ENCODE data around the gene DLGAP1.
"Not testable (repeated sequence)": the region's sequence is repeated elsewhere in the genome, so short reads cannot be mapped to it uniquely, and the experiment has no call there.

The DLGAP1 gene

DNA sequence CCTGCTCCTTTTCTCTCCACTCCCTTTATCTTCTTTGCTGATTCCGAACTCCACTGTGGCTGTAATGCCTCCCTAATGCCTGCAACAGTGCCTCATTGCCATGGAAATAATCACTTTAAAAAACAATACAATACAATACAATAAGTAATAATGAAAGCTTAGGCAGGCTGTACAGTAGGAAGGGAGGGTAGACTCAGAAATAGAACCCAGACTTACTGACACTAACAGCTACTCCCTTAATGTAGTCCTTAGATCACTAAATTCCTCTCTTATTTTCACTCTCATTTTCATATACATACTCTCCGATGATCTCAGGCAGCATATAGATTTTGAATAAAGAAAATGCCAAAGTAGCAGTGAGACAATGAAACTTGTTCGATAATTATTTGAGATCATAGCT is 70.2 kb downstream of the DLGAP1 start:
- DNase-seq: no peak

DNA sequence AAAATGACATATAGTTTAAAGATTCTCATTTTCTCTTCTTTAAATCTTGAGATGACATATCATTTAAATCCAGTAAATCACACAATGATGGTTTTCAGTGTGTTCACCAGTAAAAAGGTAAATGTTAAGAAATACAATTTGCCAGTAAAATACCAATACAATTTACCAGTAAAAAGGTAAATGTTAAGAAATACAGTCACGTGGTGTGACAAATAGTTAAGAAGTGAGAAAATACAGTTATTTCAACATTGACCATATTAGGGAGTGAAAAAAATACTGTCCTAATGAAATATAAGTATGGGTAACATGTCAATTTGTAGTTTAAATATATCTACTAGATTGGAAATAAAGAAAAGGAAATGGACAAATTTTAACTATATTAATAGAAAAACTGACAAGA is 80.5 kb downstream of the DLGAP1 start:
- DNase-seq: no peak

DNA sequence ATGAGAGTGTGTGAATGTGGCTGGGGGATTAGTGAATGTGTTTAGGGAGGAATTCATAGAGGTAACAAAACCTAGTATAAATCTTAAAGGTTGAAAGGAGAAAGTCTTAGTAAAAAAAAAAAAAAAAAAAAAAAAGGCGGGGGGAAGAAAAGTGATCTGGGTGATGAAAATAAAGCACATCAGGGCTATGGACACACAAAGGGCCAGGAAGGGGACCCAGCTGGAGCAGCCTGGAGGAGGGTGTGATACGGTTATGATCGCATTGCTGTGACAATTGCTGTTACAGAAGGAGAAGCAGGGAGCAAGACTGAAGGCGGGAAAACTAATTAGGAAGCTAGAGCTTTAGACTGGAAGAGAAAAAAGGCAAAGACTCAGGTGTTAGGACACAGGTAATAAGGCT is 85.4 kb downstream of the DLGAP1 start:
- no peak for DNase-seq

DNA sequence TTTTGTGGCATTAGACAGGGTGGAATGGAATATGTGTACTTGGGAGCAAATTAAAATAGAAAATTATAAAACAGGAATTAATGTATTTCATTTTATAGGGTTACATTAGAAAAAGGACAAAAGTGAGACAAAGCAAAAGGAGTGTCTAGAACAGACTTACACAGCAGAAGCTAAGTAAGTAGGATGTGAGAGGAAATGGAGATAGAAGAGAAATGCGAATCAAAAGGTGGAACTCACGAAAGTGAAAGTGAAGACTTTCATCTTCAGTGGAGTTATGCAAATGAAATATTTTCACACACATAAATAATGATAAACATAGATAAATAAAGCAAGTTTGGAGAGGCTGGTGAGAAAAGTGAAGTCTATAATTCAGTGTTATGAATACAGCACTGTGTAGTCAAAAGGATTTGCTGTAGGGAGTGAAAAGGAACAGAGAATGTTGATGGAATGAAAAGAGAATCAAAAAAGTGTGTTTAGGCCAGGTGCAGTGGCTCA is 94.8 kb downstream of the DLGAP1 start:
- no peak for DNase-seq

DNA sequence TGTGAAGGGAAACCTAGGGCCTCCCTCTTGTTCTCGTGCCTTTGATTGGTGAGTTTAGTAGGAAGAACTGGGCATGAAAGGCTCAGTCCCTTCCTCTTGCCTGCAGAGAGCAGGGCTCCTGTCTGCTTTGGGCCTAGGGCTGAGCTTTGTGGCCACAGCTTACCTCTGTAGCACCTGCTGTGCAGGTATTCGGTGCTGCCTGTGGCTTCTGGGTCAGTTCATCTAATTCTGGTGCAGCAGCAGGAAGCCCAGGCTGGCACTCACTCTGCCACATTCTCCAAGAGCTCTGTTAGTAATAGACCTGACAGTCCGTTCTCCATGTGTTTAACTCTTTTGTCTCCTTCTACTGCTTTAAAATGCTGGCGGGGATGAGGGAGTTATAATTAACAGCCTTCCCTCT is 96.5 kb downstream of the DLGAP1 start:
- DNase-seq: no peak

DNA sequence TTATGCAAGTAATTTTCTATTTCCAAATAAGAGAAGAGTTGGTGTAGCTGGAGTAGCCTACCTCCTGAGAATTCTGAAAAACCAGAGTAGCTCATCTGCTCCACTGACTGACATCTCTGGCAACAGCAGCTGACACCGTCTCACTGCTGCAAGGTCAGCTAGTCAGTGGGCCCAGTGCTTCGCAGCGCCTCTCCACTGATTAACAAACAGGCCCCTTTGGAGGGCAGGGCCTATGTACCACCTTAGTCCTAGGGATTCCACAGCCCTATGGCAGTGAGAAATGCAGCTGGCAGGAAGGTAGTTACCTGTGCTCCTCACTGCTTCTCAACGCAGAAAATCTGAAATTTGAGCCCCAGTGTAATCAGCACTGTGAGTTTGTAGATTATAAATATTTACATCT is 97.5 kb downstream of the DLGAP1 start:
- DNase-seq: no peak

DNA sequence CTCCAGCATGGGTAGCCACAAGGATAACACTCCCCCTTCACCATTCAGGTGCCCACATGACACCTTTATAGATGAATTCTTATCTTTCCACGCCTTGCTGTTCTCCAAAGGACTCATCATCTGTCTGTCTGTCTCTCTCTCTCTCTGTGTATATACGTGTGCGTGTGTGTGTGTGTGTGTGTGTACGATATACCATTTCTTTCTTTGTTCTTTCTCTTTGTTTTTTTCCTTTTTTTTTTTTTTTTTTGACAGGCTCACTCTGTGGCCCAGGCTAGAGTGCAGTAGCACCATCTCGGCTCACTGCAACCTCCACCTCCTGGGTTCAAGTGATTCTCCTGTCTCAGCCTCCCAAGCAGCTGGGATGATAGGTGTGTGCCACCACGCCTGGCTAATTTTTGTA is 98.2 kb downstream of the DLGAP1 start:
- DNase-seq: no peak

DNA sequence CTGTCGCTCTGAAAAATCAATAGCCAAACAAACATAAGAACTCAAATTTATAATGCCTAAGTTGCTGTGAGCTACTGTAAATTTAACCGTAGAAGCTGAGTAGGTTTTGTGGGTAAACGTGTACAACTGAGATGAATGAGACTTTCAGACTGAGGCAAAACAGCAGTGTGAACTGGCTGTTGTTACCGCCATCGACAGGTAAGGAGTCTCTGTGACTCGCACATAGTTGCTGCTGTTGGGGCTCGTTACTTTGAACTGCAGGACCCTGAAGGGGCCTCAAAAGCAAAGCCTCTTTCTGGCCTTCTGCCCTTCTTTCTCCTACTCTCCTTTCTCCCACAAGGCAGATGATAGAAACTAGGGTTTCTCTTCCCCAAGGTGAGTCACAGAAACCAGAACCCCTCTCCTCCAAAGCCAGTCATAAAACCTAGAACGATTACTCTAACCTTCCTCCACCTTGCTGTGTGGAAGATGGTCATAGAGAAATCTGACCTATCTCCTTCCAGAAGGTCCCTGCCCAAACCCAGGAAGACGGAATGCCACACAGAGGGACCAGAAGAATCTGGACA is 101.2 kb downstream of the DLGAP1 start:
- no peak for DNase-seq

DNA sequence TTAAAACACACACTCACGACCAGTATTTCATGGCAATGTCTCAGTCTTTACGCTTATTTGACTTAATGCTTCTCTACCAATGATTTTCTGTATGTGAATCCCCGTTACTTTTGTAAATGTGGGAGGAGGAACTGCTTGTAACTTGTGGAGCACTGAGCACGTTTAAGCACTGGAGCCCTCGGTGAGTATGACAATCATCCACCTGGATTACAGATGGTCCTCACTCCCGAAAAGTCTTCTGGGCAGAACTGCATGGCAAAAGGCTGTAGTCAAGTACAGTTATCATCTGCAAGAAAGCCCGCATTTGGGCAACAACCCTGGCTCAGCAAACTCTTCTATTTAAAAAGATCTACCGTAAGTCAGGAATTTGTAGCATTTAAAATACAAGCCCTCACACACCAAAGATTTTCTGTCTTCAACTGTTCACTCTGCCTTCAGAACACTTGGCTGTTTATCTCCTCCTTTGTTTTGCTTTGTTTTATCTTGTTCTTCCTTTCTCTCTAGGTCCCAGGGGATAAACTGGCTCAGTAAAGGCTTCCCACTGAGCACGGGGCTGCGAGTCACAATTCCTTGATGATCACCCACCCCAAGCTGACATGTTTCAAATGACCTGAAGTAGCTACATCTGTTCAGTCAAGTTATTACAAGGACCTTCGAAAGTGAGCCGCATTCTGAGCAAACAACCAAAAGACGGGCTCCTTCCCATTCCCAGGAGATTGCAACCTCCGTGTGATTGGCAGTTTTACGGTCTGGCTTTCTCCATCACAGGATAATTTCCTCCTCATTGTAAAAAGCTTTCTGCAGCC is 102.2 kb downstream of the DLGAP1 start:
- no peak for DNase-seq

DNA sequence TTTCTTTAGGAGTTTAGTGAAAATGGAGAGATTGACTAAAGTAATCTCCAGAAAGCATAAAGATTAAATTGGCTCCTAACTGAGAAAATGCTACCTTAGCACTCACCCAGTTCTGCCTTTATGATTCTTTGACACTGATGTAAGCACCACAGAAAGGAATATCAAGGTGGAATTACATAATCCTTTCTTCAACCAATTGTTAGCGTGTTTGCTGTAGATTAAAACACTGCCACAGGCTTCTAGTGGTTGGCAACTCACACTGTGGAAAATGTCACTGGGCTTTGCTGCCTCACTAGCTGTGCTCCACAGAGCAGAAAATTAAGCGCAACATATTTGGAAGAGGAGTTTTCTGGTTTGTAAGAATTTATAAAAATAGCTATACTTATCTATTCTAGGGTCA is 104.1 kb downstream of the DLGAP1 start:
- no peak for DNase-seq

DNA sequence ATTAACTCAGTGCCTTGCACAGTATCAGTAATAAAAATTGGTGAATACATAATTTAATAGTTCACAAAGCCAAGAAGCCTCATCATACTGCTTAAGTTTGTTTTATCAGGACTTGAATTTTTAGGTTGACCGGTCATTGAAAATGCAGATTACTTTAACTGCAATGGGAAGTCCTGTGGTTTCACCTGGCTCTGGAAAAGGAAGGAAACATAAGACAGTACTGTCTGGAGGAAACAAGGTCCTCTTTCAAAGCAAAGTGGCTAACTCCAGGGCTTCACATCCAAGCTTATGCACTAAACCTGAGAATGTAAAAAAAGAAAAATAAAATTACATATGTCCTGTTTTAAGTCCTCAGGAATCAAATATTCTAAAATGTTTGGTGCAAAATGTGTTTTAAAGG is 119.7 kb downstream of the DLGAP1 start:
- no peak for DNase-seq

DNA sequence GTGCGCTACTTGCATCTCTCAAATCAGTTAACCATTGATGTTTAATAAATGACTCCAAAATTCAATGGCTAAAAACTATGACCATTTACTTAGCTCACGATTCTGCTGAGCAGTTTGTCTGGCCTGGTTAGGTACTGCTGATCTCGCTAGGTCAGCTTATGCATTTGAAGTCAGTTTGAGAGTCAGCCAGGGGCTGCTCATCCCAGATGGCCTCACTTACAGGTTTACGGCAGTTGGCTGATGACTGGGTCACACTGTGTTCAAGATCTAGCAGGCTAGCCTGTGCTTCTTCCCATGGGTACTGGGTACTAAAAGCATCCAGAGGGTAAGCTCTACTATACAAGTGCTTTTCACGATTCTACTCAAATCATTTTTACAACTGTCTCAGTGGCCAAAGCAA is 122.1 kb downstream of the DLGAP1 start:
- DNase-seq: no peak

DNA sequence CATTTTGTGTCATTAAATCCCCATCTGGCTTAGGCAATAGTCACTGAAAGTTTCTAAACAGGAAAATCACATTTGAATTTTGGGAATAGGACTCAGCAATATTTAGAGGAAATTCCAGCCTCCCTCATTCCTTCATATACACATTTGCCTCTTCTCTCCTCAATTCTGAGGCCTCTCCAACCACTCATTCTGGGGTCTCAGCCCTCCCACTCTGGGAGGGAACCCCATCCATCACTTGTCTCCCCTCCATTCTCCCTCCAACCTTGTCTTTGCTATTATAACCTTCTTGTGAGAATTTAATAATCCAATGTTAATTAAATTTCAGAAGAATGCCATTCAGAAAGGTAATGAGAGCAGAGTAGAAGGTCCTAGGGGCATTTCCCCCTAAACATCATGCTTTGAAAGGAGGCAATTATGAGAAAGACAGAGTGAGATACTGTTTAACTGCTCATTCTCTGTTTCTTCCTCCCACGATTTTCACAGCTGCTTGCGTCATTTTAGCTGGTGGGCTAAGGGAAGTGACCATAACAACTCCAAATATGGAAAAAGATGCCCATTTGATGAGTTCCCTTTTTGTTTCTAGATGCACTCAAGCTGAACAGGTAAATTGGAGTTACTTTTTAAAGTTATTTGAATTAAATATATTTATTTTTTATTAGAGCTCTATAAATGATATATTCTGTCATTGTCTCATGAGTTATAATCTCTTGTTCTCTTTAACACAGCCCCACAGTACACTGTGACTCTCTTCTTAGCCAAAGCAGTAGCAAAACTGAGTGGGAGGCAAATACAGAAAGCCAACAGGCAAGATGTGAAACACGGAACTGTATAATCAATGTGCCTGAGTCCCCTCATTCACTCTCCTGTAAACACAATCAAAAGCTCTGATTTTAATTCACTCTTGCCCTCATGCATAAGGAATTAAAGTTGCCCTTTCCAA is 135.1 kb downstream of the DLGAP1 start:
- DNase-seq: no peak

DNA sequence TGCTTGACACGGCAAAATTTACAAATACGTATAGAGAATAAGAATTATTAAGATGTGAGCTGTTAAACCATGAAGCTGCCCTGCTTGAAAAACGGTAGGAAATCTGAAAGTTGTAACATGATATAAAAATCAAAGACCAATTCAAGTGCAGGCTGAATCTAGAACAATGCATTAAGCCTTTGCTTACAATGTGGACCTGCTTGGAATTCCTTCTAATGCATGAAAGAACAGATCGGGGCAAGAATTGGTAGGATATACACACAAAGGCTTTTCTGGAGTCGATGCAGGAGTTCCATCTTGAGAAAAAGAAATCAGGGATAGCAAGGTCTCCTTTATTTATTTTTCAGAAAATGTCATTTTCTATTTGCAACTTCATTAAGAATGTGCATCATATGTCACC is 136.8 kb downstream of the DLGAP1 start:
- DNase-seq: no peak

DNA sequence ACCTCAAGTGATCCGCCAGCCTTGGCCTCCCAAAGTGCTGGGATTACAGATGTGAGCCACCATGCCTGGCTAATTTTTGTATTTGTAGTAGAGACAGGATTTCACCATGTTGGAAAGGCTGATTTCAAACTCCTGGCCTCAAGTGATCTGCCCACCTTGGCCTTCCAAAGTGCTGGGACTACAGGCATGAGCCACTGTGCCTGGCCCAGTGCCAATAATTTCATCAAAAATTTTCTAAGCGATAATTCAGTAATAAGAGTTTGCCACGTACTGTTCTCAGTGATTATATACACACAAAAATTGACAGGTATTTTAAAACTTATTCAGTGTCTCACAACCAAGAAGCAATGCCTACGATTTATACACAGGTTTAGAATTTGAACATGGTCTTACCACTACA is 143.2 kb downstream of the DLGAP1 start:
- not testable (repeated sequence) for DNase-seq

DNA sequence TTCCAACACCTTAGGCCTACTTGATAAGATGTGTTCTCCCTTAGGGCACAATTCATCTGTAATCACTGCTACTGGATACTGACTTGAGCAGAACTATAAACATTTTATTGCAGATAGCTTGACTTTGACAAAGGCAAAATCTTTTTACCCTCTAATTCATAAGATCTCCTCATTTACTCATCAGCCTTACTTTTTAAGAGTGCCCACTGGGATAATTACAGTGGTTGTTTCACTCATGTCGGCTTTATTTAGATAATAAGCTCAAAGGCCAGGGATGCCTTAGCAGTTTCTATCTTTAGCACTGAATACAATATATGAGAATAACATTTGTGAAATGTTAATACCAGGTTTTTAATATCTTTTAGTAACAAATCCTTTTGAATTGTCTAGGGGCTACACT is 144.0 kb downstream of the DLGAP1 start:
- DNase-seq: no peak

DNA sequence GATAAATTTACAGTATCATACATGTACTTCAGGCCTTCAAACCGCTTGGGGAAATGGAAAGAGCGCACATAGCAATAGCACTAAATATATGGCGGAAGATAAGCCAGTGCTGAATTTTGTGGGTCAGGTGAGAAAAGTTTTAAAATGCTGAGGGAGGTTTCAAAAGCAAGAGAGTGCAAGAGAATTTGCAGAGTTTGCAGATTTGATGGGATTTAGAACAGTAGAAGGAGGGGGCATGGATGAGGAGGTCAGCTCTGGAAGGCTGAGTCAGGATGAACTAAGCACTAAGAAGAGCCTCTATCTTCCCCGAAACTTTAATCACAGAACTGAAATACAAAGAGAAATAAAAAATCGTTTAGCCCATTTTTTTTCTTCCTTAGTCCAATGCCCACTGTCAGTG is 145.9 kb downstream of the DLGAP1 start:
- no peak for DNase-seq

DNA sequence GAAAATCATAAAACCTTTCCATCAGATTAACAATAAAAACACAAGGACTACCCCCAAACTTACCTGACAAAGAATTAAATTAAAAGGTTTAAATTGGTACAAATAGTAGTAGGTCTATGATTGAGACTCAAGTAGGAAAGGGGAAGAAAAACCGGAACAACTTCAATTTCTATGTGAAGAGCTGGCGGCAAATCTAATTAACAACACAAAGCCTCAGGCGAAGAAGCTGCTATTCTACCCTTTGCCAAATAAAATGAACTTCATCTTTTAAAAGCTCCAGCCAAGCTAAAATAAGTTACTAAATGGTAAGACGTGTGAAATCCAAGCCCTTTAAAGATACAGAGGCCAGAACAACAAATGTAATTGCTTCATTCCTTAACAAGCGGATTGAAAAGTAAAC is 146.5 kb downstream of the DLGAP1 start:
- DNase-seq: no peak

DNA sequence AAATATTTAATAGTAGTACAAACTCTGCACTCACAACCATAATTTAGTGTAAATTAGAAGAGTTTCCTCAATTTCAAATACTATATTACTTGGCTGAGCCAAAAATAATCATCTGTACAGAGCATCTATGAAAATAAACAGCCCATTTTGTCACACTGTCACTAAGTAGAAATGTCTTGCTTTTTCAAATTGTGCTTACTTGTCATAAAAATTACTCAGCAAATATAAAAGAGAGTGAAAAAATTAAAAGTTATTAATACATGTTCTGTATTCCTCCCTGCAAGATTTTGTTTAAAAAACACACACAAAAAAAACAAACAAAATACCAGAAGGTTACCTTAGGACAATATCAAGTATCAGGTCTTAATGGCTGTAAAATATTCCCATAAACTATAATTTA is 155.7 kb downstream of the DLGAP1 start:
- DNase-seq: no peak

DNA sequence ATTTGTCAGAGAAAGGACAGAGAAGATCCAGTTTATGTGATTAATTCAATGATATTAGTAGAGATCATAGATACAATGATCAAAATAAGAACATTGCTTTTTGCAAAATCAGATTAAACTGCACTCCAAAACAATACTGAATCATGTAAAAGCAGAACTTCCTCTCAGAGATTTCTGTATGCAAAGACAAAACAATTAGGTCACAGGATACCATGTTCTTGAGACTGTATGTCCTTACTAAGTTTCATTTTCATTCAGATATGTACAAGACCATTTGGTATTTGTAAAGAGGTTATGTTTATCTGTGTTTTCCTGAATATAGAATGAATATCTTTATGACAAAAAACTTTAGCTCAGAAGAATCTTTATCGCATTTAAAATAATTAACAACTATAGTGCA is 161.8 kb downstream of the DLGAP1 start:
- DNase-seq: no peak

DNA sequence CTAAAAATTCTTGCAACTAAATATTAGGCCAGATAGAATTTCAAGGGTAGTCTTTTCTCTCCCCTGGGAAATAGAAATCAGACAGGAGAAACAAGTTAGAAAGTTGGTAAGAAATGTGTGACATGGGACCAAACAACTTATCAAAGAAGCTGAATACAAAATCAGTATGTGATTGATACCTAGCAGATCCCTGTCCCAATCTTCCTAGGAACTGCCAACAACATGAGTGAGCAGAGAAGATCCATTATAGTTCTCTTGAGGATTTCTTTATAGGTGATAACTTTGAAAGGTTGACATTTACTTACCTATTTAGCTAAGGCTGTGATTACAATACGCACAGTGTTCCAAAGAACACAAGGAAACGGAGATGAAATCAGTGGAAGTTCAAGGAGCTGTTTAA is 162.4 kb downstream of the DLGAP1 start:
- no peak for DNase-seq

DNA sequence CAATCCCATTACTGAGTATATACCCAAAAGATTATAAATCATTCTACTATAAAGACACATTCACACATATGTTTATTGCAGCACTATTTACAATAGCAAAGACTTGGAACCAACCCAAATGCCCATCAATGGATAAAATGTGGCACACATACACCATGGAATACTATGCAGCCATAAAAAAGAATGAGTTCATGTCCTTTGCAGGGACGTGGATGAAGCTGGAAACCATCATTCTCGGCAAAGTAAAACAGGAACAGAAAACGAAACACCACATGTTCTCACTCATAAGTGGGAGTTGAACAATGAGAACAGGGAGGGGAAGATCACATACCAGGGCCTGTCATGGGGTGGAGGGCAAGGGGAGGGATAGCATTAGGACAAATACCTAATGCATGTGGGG is 167.8 kb downstream of the DLGAP1 start:
- not testable (repeated sequence) for DNase-seq

DNA sequence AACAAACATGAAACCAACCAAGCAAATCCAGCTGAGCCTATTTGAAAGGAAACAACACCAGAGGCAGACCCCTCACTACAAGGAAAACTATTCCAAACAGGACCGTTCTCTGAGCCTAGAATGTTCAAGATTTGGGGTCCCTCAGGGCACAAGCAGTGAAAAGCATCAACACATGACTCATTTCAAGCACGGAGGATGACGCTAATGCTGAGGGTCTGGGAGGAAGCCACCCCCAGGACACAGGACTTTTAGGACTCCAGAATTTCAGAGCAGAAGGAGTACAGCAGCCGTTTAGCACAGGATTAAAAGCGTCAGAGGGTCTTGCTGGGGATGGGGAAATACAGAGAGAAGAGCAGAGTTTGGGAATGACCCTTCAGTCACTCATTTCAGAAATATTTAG is 168.9 kb downstream of the DLGAP1 start:
- no peak for DNase-seq

DNA sequence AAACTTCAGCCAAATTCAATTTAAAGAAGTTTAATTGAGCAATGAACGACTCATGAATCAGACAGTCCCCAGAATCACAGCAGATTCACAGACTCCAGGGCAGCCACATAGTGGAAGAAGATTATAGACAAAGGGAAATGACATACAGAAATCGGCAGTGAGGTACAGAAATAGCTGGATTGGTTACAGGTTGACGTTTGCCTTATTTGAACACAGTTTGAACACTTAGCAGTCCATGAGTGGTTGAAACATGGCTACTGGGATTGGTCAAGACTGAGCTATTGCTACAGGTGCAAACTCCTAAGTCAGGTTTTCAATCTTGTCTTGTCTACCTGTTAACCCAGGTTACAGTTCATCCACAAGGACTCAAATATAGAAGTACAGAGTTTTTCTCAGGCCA is 169.6 kb downstream of the DLGAP1 start:
- DNase-seq: no peak
